Left ventricle myocardium inferior (tissue), 1 donor: ENCODE results near the gene GJA4. TPM values are rescaled to one million over a fixed set of nuclear protein-coding genes. Genes with fewer than 3 reads are reported as not detected.
"Not testable (repeated sequence)": the region's sequence is repeated elsewhere in the genome, so short reads cannot be mapped to it uniquely, and the experiment has no call there.

Source experiments
- DNase-seq: peaks from one replicate; pipeline ENCODE4 v3.0.0-alpha.2; 2020
- H3K27ac ChIP-seq: fragments of 200-600 bp; replicated peaks from 2 replicates; pipeline ENCODE4 v1.8.0; 2021
- H3K27me3 ChIP-seq: fragments of 200-600 bp; 2 replicates; pipeline ENCODE4 v1.8.0; 2021; ENCODE audit warnings: low read depth
- H3K36me3 ChIP-seq: fragments of 200-600 bp; 2 replicates; pipeline ENCODE4 v1.8.0; 2021
- H3K4me1 ChIP-seq: fragments of 200-600 bp; 2 replicates; pipeline ENCODE4 v1.8.0; 2021
- H3K4me3 ChIP-seq: fragments of 200-600 bp; 2 replicates; pipeline ENCODE4 v1.8.0; 2021; ENCODE audit warnings: mild to moderate bottlenecking, moderate library complexity
- H3K9me3 ChIP-seq: fragments of 200-600 bp; replicated peaks from 2 replicates; pipeline ENCODE4 v1.8.0; 2021
- CTCF ChIP-seq: fragments of 200-600 bp; IDR thresholded peaks from 2 replicates; pipeline ENCODE4 v1.8.0; 2021; ENCODE audit warnings: antibody characterized with exemption, mild to moderate bottlenecking, borderline replicate concordance
- intact Hi-C: fragments of 100-400 bp; cut with micrococcal nuclease; formaldehyde crosslinking; loops from one replicate; pipeline ENCODE4 v1.11.0; 2022
- total RNA-seq: library from RNA; stranded (reverse); fragmentation: NEBNext Ultra II Directional; extraction: Animal tissue kit (Norgen Biotek cat#: 25700); gene quantifications from one replicate; pipeline ENCODE4 v1.2.1, GENCODE V29; 2021
- donor health status: DM: no; HTN: yes; CAD: no; lungs with severe emphysema.

Gene GJA4
- total RNA-seq, 1 donor from 2014 or later: 27.0 TPM

GRCh38 chr1:34770891-34771504, 21.8 kb upstream of the GJA4 start:
- Histone ChIP-seq H3K9me3 (no peaks in the 10 kb centered on the region), H3K27ac (no peak overlapping the region), H3K4me1 (no peaks in the 10 kb centered on the region), H3K27me3 (peaks cover 69% of the 10 kb centered on the region), H3K36me3 (no peaks in the 10 kb centered on the region), H3K4me3 (no peak overlapping the region)
- no peak for DNase-seq
- intact Hi-C loops: no loop called here
- TF ChIP-seq CTCF: no peak

- DNase-seq: no peak
- H3K4me3 ChIP-seq: no peak overlapping the region
These were observed 21.0 kb upstream of the GJA4 start for GRCh38 chr1:34771573-34772371.

GRCh38 chr1:34773114-34773513, 19.7 kb upstream of the GJA4 start:
- H3K27me3 ChIP-seq: peaks cover 72% of the 10 kb centered on the region
- DNase-seq, H3K9me3 ChIP-seq, H3K4me1 ChIP-seq, H3K4me3 ChIP-seq, H3K36me3 ChIP-seq, intact Hi-C loops, H3K27ac ChIP-seq: not testable (repeated sequence)

More at GRCh38 chr1:34771573-34772371, 21.0 kb upstream of the GJA4 start:
- no peaks in the 10 kb centered on the region for H3K9me3 ChIP-seq
- TF ChIP-seq CTCF: no peak
- intact Hi-C loops: no loop called here
- no peaks in the 10 kb centered on the region for H3K4me1 ChIP-seq
- H3K27me3 ChIP-seq: peaks cover 74% of the 10 kb centered on the region
- H3K36me3 ChIP-seq: no peaks in the 10 kb centered on the region
- H3K27ac ChIP-seq: no peak overlapping the region

- no peaks in the 10 kb centered on the region for H3K36me3 ChIP-seq
- no peak for DNase-seq
- H3K27ac ChIP-seq: no peak overlapping the region
- H3K4me1 ChIP-seq: no peaks in the 10 kb centered on the region
- intact Hi-C loops: no loop called here
- TF ChIP-seq CTCF: no peak
- H3K9me3 ChIP-seq: no peaks in the 10 kb centered on the region
- peaks cover 82% of the 10 kb centered on the region for H3K27me3 ChIP-seq
- no peak overlapping the region for H3K4me3 ChIP-seq
These were observed 17.8 kb upstream of the GJA4 start for GRCh38 chr1:34774957-34775356.

GRCh38 chr1:34776911-34777310, 15.9 kb upstream of the GJA4 start:
- H3K9me3 ChIP-seq: no peaks in the 10 kb centered on the region
- peaks cover 92% of the 10 kb centered on the region for H3K27me3 ChIP-seq
- H3K27ac ChIP-seq: no peak overlapping the region
- no peaks in the 10 kb centered on the region for H3K36me3 ChIP-seq
- H3K4me3 ChIP-seq: no peak overlapping the region
- no peak for TF ChIP-seq CTCF
- intact Hi-C loops: no loop called here
- no peak for DNase-seq
- peaks cover 12% of the 10 kb centered on the region for H3K4me1 ChIP-seq
